ENCODE measurements around the gene C9orf78. TPM values are rescaled to one million over a fixed set of nuclear protein-coding genes. Genes with fewer than 3 reads are reported as not detected.
A peak's percentile ranks its signal among the peaks of the same experiment; 100 is the strongest.

The C9orf78 gene
- total and polyA plus RNA-seq, 9 of the 15 experiments (the other 6 are each of a cell fraction or from before 2014, with no cell fraction given) = 94.6 to 266 (median 202) TPM

DNA sequence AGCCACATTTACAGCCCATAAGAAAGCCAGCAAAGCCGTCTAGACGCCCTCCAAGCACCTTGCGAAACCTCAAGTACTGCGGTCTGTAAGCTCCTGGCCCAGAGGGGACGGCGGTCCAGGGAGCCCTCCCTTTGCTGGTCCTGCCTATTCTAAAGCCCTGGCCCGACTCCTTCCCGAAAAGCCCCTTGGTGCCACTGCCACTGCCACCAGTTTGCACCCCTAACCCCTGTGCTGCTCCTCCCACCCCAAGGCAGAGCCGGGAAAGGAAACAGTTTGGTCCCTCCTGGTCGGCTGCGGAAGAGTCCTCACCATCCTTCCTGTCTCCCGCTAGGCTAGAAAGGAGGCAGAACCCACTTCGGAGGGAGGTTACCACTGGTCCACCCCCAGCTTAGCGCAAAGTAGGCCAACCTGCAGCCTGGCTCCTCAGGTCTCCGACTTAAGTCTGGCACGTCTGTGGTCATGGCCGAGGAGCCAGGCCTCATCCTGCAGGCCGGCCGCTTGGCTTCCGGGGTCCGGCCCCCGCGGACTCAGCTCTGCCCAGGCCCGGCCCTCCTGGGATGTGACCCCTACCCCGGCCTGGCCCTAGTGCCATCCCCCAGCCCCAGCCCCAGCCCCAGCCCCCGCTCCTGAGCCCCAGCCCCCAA lies 12.1 kb downstream of the C9orf78 start (continued):
- TF ChIP-seq CREBBP (IDR thresholded peaks at IDR 0.05; ENCODE audit: low read depth, low read length) (no peak), HDAC1 (IDR thresholded peaks at IDR 0.05) (peak in 1 of 2 experiments; percentile 62; a peak in 2 of 4 replicates), NFE2L1 (tag; IDR thresholded peaks at IDR 0.05; ENCODE audit: borderline replicate concordance, low read depth) (no peak), TCF3 (CRISPR knock-in tag; IDR thresholded peaks at IDR 0.05) (no peak), PTTG1 (tag; IDR thresholded peaks at IDR 0.05; ENCODE audit: low read depth) (no peak), HMG20B (CRISPR knock-in tag; IDR thresholded peaks at IDR 0.05) (no peak), ZNF165 (CRISPR knock-in tag; IDR thresholded peaks at IDR 0.05; ENCODE audit: borderline replicate concordance) (0 out of 2 replicates have a peak, but pooled peaks have one; percentile 37), SMAD4 (CRISPR knock-in tag; conservative IDR thresholded peaks at IDR 0.05) (peak; percentile 61; the same call in 1 of the 2 replicates), GABPB1 (CRISPR knock-in tag; IDR thresholded peaks at IDR 0.05) (peak; percentile 35; the same call in 1 of the 2 replicates), POLR2A (conservative IDR thresholded peaks at IDR 0.05) (0 out of 2 replicates have a peak, but pooled peaks have one; percentile 16), NCOA4 (IDR thresholded peaks at IDR 0.05; ENCODE audit: partially characterized antibody) (no peak), PHF20 (IDR thresholded peaks at IDR 0.05; ENCODE audit: partially characterized antibody) (peak; percentile 66), HOXB6 (CRISPR knock-in tag; IDR thresholded peaks at IDR 0.05; ENCODE audit: borderline replicate concordance) (no peak), SIN3B (IDR thresholded peaks at IDR 0.05; ENCODE audit: low read depth) (0 out of 2 replicates have a peak, but pooled peaks have one; percentile 23), ZNF589 (CRISPR knock-in tag; IDR thresholded peaks at IDR 0.05; ENCODE audit: low read depth) (no peak), ETV6 (IDR thresholded peaks at IDR 0.05; ENCODE audit: borderline replicate concordance in 1 of 2, low read depth in 2 of 2, low read length in 1 of 2) (no peak), ETV6 (CRISPR knock-in tag; IDR thresholded peaks at IDR 0.05; ENCODE audit: borderline replicate concordance) (no peak), PHB2 (IDR thresholded peaks at IDR 0.05; ENCODE audit: low read depth) (no peak), EP300 (IDR thresholded peaks at IDR 0.05; ENCODE audit: low read length) (no peak)
- TF ChIP-seq, protein P1, sequence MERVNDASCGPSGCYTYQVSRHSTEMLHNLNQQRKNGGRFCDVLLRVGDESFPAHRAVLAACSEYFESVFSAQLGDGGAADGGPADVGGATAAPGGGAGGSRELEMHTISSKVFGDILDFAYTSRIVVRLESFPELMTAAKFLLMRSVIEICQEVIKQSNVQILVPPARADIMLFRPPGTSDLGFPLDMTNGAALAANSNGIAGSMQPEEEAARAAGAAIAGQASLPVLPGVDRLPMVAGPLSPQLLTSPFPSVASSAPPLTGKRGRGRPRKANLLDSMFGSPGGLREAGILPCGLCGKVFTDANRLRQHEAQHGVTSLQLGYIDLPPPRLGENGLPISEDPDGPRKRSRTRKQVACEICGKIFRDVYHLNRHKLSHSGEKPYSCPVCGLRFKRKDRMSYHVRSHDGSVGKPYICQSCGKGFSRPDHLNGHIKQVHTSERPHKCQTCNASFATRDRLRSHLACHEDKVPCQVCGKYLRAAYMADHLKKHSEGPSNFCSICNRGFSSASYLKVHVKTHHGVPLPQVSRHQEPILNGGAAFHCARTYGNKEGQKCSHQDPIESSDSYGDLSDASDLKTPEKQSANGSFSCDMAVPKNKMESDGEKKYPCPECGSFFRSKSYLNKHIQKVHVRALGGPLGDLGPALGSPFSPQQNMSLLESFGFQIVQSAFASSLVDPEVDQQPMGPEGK (CRISPR knock-in tag; IDR thresholded peaks at IDR 0.05; ENCODE audit: borderline replicate concordance) = no peak
- TF ChIP-seq, protein P2, sequence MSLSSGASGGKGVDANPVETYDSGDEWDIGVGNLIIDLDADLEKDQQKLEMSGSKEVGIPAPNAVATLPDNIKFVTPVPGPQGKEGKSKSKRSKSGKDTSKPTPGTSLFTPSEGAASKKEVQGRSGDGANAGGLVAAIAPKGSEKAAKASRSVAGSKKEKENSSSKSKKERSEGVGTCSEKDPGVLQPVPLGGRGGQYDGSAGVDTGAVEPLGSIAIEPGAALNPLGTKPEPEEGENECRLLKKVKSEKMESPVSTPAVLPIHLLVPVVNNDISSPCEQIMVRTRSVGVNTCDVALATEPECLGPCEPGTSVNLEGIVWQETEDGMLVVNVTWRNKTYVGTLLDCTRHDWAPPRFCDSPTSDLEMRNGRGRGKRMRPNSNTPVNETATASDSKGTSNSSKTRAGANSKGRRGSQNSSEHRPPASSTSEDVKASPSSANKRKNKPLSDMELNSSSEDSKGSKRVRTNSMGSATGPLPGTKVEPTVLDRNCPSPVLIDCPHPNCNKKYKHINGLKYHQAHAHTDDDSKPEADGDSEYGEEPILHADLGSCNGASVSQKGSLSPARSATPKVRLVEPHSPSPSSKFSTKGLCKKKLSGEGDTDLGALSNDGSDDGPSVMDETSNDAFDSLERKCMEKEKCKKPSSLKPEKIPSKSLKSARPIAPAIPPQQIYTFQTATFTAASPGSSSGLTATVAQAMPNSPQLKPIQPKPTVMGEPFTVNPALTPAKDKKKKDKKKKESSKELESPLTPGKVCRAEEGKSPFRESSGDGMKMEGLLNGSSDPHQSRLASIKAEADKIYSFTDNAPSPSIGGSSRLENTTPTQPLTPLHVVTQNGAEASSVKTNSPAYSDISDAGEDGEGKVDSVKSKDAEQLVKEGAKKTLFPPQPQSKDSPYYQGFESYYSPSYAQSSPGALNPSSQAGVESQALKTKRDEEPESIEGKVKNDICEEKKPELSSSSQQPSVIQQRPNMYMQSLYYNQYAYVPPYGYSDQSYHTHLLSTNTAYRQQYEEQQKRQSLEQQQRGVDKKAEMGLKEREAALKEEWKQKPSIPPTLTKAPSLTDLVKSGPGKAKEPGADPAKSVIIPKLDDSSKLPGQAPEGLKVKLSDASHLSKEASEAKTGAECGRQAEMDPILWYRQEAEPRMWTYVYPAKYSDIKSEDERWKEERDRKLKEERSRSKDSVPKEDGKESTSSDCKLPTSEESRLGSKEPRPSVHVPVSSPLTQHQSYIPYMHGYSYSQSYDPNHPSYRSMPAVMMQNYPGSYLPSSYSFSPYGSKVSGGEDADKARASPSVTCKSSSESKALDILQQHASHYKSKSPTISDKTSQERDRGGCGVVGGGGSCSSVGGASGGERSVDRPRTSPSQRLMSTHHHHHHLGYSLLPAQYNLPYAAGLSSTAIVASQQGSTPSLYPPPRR (CRISPR knock-in tag; IDR thresholded peaks at IDR 0.05; ENCODE audit: borderline replicate concordance) = no peak
- TF ChIP-seq, protein P3, sequence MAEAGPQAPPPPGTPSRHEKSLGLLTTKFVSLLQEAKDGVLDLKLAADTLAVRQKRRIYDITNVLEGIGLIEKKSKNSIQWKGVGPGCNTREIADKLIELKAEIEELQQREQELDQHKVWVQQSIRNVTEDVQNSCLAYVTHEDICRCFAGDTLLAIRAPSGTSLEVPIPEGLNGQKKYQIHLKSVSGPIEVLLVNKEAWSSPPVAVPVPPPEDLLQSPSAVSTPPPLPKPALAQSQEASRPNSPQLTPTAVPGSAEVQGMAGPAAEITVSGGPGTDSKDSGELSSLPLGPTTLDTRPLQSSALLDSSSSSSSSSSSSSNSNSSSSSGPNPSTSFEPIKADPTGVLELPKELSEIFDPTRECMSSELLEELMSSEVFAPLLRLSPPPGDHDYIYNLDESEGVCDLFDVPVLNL (CRISPR knock-in tag; IDR thresholded peaks at IDR 0.05; ENCODE audit: low read depth) = 0 out of 2 replicates have a peak, but pooled peaks have one; percentile 25
